Upper lobe of left lung (tissue), 6 donors: ENCODE measurements around the gene NAGA. TPM values are rescaled to one million over a fixed set of nuclear protein-coding genes. Genes with fewer than 3 reads are reported as not detected.

Source experiments
- ATAC-seq, 2 donors: fragments of 200-7000 bp; cut with Tn5 transposase; one replicate each; pipeline ENCODE4 v1.9.1; 2022; ENCODE audit warnings: mild to moderate bottlenecking in 2 of 2, moderate library complexity in 2 of 2; ENCODE audit not compliant: low FRiP score in 2 of 2
- DNase-seq, 2 donors: peaks; one replicate each; pipeline ENCODE4 v3.0.0-alpha.2; 2019 to 2020
- H3K27ac ChIP-seq, 4 donors: fragments of 200-600 bp; sonication (generic); one replicate each; pipeline ENCODE4 v1.5.1; 2016 to 2019
- H3K27me3 ChIP-seq, 4 donors: fragments of 200-600 bp; sonication (generic); one replicate each; pipeline ENCODE4 v1.5.1; 2017 to 2019
- H3K36me3 ChIP-seq, 4 donors: fragments of 200-600 bp; sonication (generic); one replicate each; pipeline ENCODE4 v1.5.1; 2016 to 2019
- H3K4me1 ChIP-seq, 4 donors: fragments of 200-600 bp; sonication (generic); one replicate each; pipeline ENCODE4 v1.5.1; 2018 to 2019
- H3K4me3 ChIP-seq, 4 donors: fragments of 200-600 bp; sonication (generic); one replicate each; pipeline ENCODE4 v1.5.1; 2017 to 2019; ENCODE audit warnings: mild to moderate bottlenecking in 2 of 4, moderate library complexity in 1 of 4
- H3K9me3 ChIP-seq, 4 donors: fragments of 200-600 bp; sonication (generic); one replicate each; pipeline ENCODE4 v1.5.1; 2018 to 2019
- CTCF ChIP-seq, 6 experiments: fragments of 450-650 bp in 4 of 6; fragments of 200-600 bp in 2 of 6; sonication (generic) in 2 of 6; IDR thresholded peaks; one replicate each; pipeline ENCODE4 v1.5.1; 2016 to 2019; ENCODE audit warnings: antibody characterized with exemption in 6 of 6
- EP300 ChIP-seq, 4 donors: sonication (generic); formaldehyde crosslinking; IDR thresholded peaks; one replicate each; pipeline ENCODE4 v1.5.1; 2017; ENCODE audit warnings: antibody characterized with exemption in 4 of 4, control low read depth in 2 of 4
- POLR2A ChIP-seq, 4 donors: fragments of 450-650 bp; IDR thresholded peaks; one replicate each; pipeline ENCODE4 v1.5.1; 2016 to 2017; ENCODE audit warnings: antibody characterized with exemption in 4 of 4, mild to moderate bottlenecking in 2 of 4
- POLR2AphosphoS5 ChIP-seq, 2 donors: sonication (generic); formaldehyde crosslinking; IDR thresholded peaks; one replicate each; pipeline ENCODE4 v1.5.1; 2017; ENCODE audit warnings: antibody characterized with exemption in 2 of 2
- WGBS, 2 donors: methylation state at CpG; one replicate each; pipeline ENCODE4 v1.1.5; 2017 to 2018; 5-methylcytosine and 5-hydroxymethylcytosine counted together
- total RNA-seq, 6 donors: library from RNA; depleted of rRNA in 4 of 6; stranded (reverse); fragments of >200 nt in 4 of 6; gene quantifications; one replicate each; pipeline versions ENCODE4 v1.1.0 to v1.2.1, GENCODE V29; 2016 to 2021
- donor health status: DM: no; HTN: no; CAD: no; lungs with moderate emphysema.
- donor health status: DM: no; HTN: yes; CAD: no; lungs with severe emphysema.

Gene NAGA
- total RNA-seq, 6 donors from 2014 or later: 25.5 to 42.3 (median 34.4) TPM

- peaks cover 0 to 10% (median 4%) of the 10 kb centered on the region in 4 donors for H3K9me3 ChIP-seq
- TF ChIP-seq EP300 (IDR thresholded peaks at IDR 0.05) (no peak), CTCF (IDR thresholded peaks at IDR 0.05) (no peak), POLR2A (IDR thresholded peaks at IDR 0.05) (no peak), POLR2AphosphoS5 (IDR thresholded peaks at IDR 0.05) (no peak)
- 96% methylated on average over 5 of the region's 5 CpGs for WGBS, 2 donors
These were observed 37.1 kb downstream of the NAGA start for GRCh38 chr22:42033263-42034181.

GRCh38 chr22:42026705-42027104 is 43.9 kb downstream of the NAGA start:
- Histone ChIP-seq H3K9me3 (no peaks in the 10 kb centered on the region), H3K36me3 (no peaks in the 10 kb centered on the region), H3K4me3 (no peak overlapping the region), H3K4me1 (peaks cover 0 to 5% (median 0%) of the 10 kb centered on the region in 4 donors), H3K27ac (no peak overlapping the region), H3K27me3 (no peaks in the 10 kb centered on the region)
- ATAC-seq (no peak), DNase-seq (no peak)
- 86 to 95% methylated on average over 8 to 10 of the region's 10 CpGs for WGBS, 2 donors
- TF ChIP-seq POLR2AphosphoS5 (IDR thresholded peaks at IDR 0.05) (no peak), EP300 (IDR thresholded peaks at IDR 0.05) (no peak), POLR2A (IDR thresholded peaks at IDR 0.05) (no peak), CTCF (IDR thresholded peaks at IDR 0.05) (no peak)

More at GRCh38 chr22:42033263-42034181, 37.1 kb downstream of the NAGA start:
- ATAC-seq (no peak), DNase-seq (no peak)
- no peaks in the 10 kb centered on the region for H3K27me3 ChIP-seq
- H3K36me3 ChIP-seq: no peaks in the 10 kb centered on the region
- no peaks in the 10 kb centered on the region for H3K4me1 ChIP-seq
- H3K4me3 ChIP-seq: no peak overlapping the region
- H3K27ac ChIP-seq: no peak overlapping the region

- 56 to 63% methylated on average over 1 of the region's 1 CpG for WGBS, 2 donors
- TF ChIP-seq POLR2A (IDR thresholded peaks at IDR 0.05) (no peak), POLR2AphosphoS5 (IDR thresholded peaks at IDR 0.05) (no peak), EP300 (IDR thresholded peaks at IDR 0.05) (no peak), CTCF (IDR thresholded peaks at IDR 0.05) (no peak)
- no peak for ATAC-seq
- DNase-seq: no peak
- Histone ChIP-seq H3K9me3 (no peaks in the 10 kb centered on the region), H3K27ac (no peak overlapping the region), H3K36me3 (no peaks in the 10 kb centered on the region), H3K4me3 (no peak overlapping the region), H3K4me1 (peaks cover 0 to 5% (median 0%) of the 10 kb centered on the region in 4 donors), H3K27me3 (no peaks in the 10 kb centered on the region)
These were observed 45.2 kb downstream of the NAGA start for GRCh38 chr22:42025421-42025820.

- no peak overlapping the region for H3K27ac ChIP-seq
- peaks cover 0 to 5% (median 0%) of the 10 kb centered on the region in 4 donors for H3K4me1 ChIP-seq
- ATAC-seq (no peak), DNase-seq (no peak)
- H3K9me3 ChIP-seq: no peaks in the 10 kb centered on the region
- H3K4me3 ChIP-seq: no peak overlapping the region
- no peaks in the 10 kb centered on the region for H3K36me3 ChIP-seq
- no peaks in the 10 kb centered on the region for H3K27me3 ChIP-seq
- no peak for TF ChIP-seq CTCF (IDR thresholded peaks at IDR 0.05)
- TF ChIP-seq POLR2AphosphoS5 (IDR thresholded peaks at IDR 0.05): no peak
- no peak for TF ChIP-seq EP300 (IDR thresholded peaks at IDR 0.05)
- no peak for TF ChIP-seq POLR2A (IDR thresholded peaks at IDR 0.05)
- 37 to 69% methylated on average over 2 of the region's 2 CpGs for WGBS, 2 donors
These were observed 48.3 kb downstream of the NAGA start for GRCh38 chr22:42022162-42022847.
